Activated naive CD4-positive, alpha-beta T cell treated with anti-CD3 and anti-CD28 coated beads, Interleukin-2, amount 10 ng/mL, durations not matched to agents 7 days and 5 days (primary cell): ENCODE results near the gene C1QC.

ENCODE experiments used
- CTCF ChIA-PET: fragments of 350-600 bp; sonication (Branson Sonifier 250); formaldehyde crosslinking; loops from one replicate; lab custom pipeline; 2021; ENCODE audit warnings: antibody characterized with exemption; lab: Charles Lee
- DNase-seq: peaks from one replicate; pipeline ENCODE4 v3.0.0-alpha.2; 2020
- H3K27ac Mint-ChIP-seq: one replicate; pipeline ENCODE4 v1.8.0; 2021; ENCODE audit warnings: mild to moderate bottlenecking, moderate library complexity, mixed read lengths
- H3K27me3 Mint-ChIP-seq: one replicate; pipeline ENCODE4 v1.8.0; 2021; ENCODE audit warnings: mild to moderate bottlenecking, mixed read lengths
- H3K36me3 Mint-ChIP-seq: one replicate; pipeline ENCODE4 v1.8.0; 2021; ENCODE audit warnings: mixed read lengths
- H3K4me1 Mint-ChIP-seq: one replicate; pipeline ENCODE4 v1.8.0; 2021; ENCODE audit warnings: mixed read lengths
- H3K4me3 Mint-ChIP-seq: one replicate; pipeline ENCODE4 v1.8.0; 2021; ENCODE audit warnings: mild to moderate bottlenecking, moderate library complexity, mixed read lengths
- H3K9me3 Mint-ChIP-seq: one replicate; pipeline ENCODE4 v1.8.0; 2021; ENCODE audit warnings: mixed read lengths

C1QC gene

GRCh38 chr1:22643381-22643780 is at the start of gene C1QC:
Gene C1QC, plus strand, starts transcription at chr1:22643633. Its CDS starts 391 bp downstream, at chr1:22644024.
- Mint-ChIP-seq H3K9me3 (no peaks in the 10 kb centered on the region), H3K27me3 (peaks cover 5% of the 10 kb centered on the region), H3K4me3 (no peak within 1 kb of the TSS), H3K27ac (no peak within 1 kb of the TSS), H3K36me3 (no peaks in the 10 kb centered on the region), H3K4me1 (no peaks in the 10 kb centered on the region)
- no peak for DNase-seq
- CTCF ChIA-PET, result interaction anchor here (0.9 to 5.5 kb wide), 3 partner anchors 12 to 226 kb away, joined by 3 to 30 read pairs (median 5); no protein-coding TSS in a partner anchor

- Mint-ChIP-seq H3K27ac (no peak overlapping the region), H3K4me3 (no peak overlapping the region), H3K27me3 (peaks cover 24% of the 10 kb centered on the region)
Measured at GRCh38 chr1:22594396-22594795, 49.0 kb upstream of the C1QC start.

GRCh38 chr1:22595108-22595507 is 48.3 kb upstream of the C1QC start:
- no peaks in the 10 kb centered on the region for H3K4me1 Mint-ChIP-seq
- CTCF ChIA-PET, result no interaction called here
- H3K4me3 Mint-ChIP-seq, result no peak overlapping the region
- no peaks in the 10 kb centered on the region for H3K36me3 Mint-ChIP-seq
- H3K27me3 Mint-ChIP-seq, result peaks cover 24% of the 10 kb centered on the region
- H3K27ac Mint-ChIP-seq, result no peak overlapping the region
- no peaks in the 10 kb centered on the region for H3K9me3 Mint-ChIP-seq
- no peak for DNase-seq

More at GRCh38 chr1:22594396-22594795, 49.0 kb upstream of the C1QC start:
- H3K36me3 Mint-ChIP-seq, result no peaks in the 10 kb centered on the region
- CTCF ChIA-PET, result no interaction called here
- H3K4me1 Mint-ChIP-seq, result no peaks in the 10 kb centered on the region
- H3K9me3 Mint-ChIP-seq, result no peaks in the 10 kb centered on the region
- no peak for DNase-seq

- Mint-ChIP-seq H3K4me3 (no peak overlapping the region), H3K36me3 (no peaks in the 10 kb centered on the region), H3K27me3 (peaks cover 16% of the 10 kb centered on the region), H3K27ac (no peak overlapping the region), H3K9me3 (no peaks in the 10 kb centered on the region), H3K4me1 (no peaks in the 10 kb centered on the region)
- no peak for DNase-seq
- CTCF ChIA-PET, result no interaction called here
Measured at GRCh38 chr1:22597301-22597965, 46.0 kb upstream of the C1QC start.

GRCh38 chr1:22597996-22598395 is 45.4 kb upstream of the C1QC start:
- no peaks in the 10 kb centered on the region for H3K9me3 Mint-ChIP-seq
- H3K27ac Mint-ChIP-seq, result no peak overlapping the region
- H3K4me1 Mint-ChIP-seq, result no peaks in the 10 kb centered on the region
- no peak for DNase-seq
- CTCF ChIA-PET, result no interaction called here
- no peaks in the 10 kb centered on the region for H3K36me3 Mint-ChIP-seq
- peaks cover 10% of the 10 kb centered on the region for H3K27me3 Mint-ChIP-seq
- no peak overlapping the region for H3K4me3 Mint-ChIP-seq

GRCh38 chr1:22598736-22599135 is 44.7 kb upstream of the C1QC start:
- H3K27ac Mint-ChIP-seq, result no peak overlapping the region
- H3K36me3 Mint-ChIP-seq, result no peaks in the 10 kb centered on the region
- H3K4me3 Mint-ChIP-seq, result no peak overlapping the region
- peaks cover 9% of the 10 kb centered on the region for H3K27me3 Mint-ChIP-seq
- CTCF ChIA-PET, result no interaction called here
- no peaks in the 10 kb centered on the region for H3K9me3 Mint-ChIP-seq
- no peak for DNase-seq
- H3K4me1 Mint-ChIP-seq, result no peaks in the 10 kb centered on the region

- Mint-ChIP-seq H3K27me3 (peaks cover 17% of the 10 kb centered on the region), H3K4me3 (no peak overlapping the region), H3K36me3 (no peaks in the 10 kb centered on the region), H3K9me3 (no peaks in the 10 kb centered on the region), H3K4me1 (no peaks in the 10 kb centered on the region), H3K27ac (no peak overlapping the region)
- CTCF ChIA-PET, result no interaction called here
- DNase-seq, result no peak
Measured at GRCh38 chr1:22600071-22600816, 43.2 kb upstream of the C1QC start.

GRCh38 chr1:22600817-22601605 is 42.4 kb upstream of the C1QC start:
- no peak overlapping the region for H3K4me3 Mint-ChIP-seq
- CTCF ChIA-PET, result no interaction called here
- no peaks in the 10 kb centered on the region for H3K9me3 Mint-ChIP-seq
- peaks cover 15% of the 10 kb centered on the region for H3K27me3 Mint-ChIP-seq
- H3K36me3 Mint-ChIP-seq, result no peaks in the 10 kb centered on the region
- H3K4me1 Mint-ChIP-seq, result no peaks in the 10 kb centered on the region
- no peak overlapping the region for H3K27ac Mint-ChIP-seq
- DNase-seq, result no peak

- H3K27me3 Mint-ChIP-seq, result peaks cover 18% of the 10 kb centered on the region
- no peak for DNase-seq
- CTCF ChIA-PET, result no interaction called here
- no peak overlapping the region for H3K4me3 Mint-ChIP-seq
- H3K4me1 Mint-ChIP-seq, result no peaks in the 10 kb centered on the region
- H3K9me3 Mint-ChIP-seq, result no peaks in the 10 kb centered on the region
- H3K36me3 Mint-ChIP-seq, result no peaks in the 10 kb centered on the region
- H3K27ac Mint-ChIP-seq, result no peak overlapping the region
Measured at GRCh38 chr1:22601610-22602009, 41.8 kb upstream of the C1QC start.

GRCh38 chr1:22602060-22602740 is 41.2 kb upstream of the C1QC start:
- DNase-seq, result no peak
- Mint-ChIP-seq H3K4me3 (no peak overlapping the region), H3K27me3 (peaks cover 19% of the 10 kb centered on the region), H3K9me3 (no peaks in the 10 kb centered on the region), H3K36me3 (no peaks in the 10 kb centered on the region), H3K4me1 (no peaks in the 10 kb centered on the region), H3K27ac (no peak overlapping the region)
- CTCF ChIA-PET, result no interaction called here

- CTCF ChIA-PET, result no interaction called here
- no peak for DNase-seq
- Mint-ChIP-seq H3K36me3 (no peaks in the 10 kb centered on the region), H3K9me3 (no peaks in the 10 kb centered on the region), H3K4me1 (no peaks in the 10 kb centered on the region), H3K4me3 (no peak overlapping the region), H3K27ac (no peak overlapping the region), H3K27me3 (peaks cover 42% of the 10 kb centered on the region)
Measured at GRCh38 chr1:22606161-22606560, 37.3 kb upstream of the C1QC start.

GRCh38 chr1:22607154-22607553 is 36.3 kb upstream of the C1QC start:
- no peak for DNase-seq
- Mint-ChIP-seq H3K36me3 (no peaks in the 10 kb centered on the region), H3K27ac (no peak overlapping the region), H3K9me3 (no peaks in the 10 kb centered on the region), H3K27me3 (peaks cover 47% of the 10 kb centered on the region), H3K4me3 (no peak overlapping the region), H3K4me1 (no peaks in the 10 kb centered on the region)
- CTCF ChIA-PET, result no interaction called here

- CTCF ChIA-PET, result no interaction called here
- Mint-ChIP-seq H3K27ac (no peak overlapping the region), H3K9me3 (no peaks in the 10 kb centered on the region), H3K4me1 (no peaks in the 10 kb centered on the region), H3K4me3 (no peak overlapping the region), H3K27me3 (peaks cover 47% of the 10 kb centered on the region), H3K36me3 (no peaks in the 10 kb centered on the region)
- DNase-seq, result no peak
Measured at GRCh38 chr1:22608361-22608760, 35.1 kb upstream of the C1QC start.

- no peaks in the 10 kb centered on the region for H3K36me3 Mint-ChIP-seq
- CTCF ChIA-PET, result no interaction called here
- H3K27ac Mint-ChIP-seq, result no peak overlapping the region
- H3K27me3 Mint-ChIP-seq, result peaks cover 39% of the 10 kb centered on the region
- no peak for DNase-seq
- H3K4me3 Mint-ChIP-seq, result no peak overlapping the region
- no peaks in the 10 kb centered on the region for H3K9me3 Mint-ChIP-seq
- no peaks in the 10 kb centered on the region for H3K4me1 Mint-ChIP-seq
Measured at GRCh38 chr1:22609291-22609690, 34.1 kb upstream of the C1QC start.
